Skin epidermis (tissue), 12 donors: ENCODE measurements around the gene HDAC6.

Source experiments
- H3K27ac ChIP-seq, 21 experiments: fragments of 200-600 bp; sonication (generic) in 11 of 21; one replicate each; pipeline ENCODE4 v1.5.0; 2020; ENCODE audit warnings: mild to moderate bottlenecking in 3 of 21, inconsistent platforms in 2 of 21, moderate library complexity in 2 of 21
- H3K4me3 ChIP-seq, 7 experiments: fragments of 200-600 bp; sonication (generic) in 2 of 7; one replicate each; pipeline ENCODE4 v1.5.0; 2020; ENCODE audit warnings: inconsistent platforms in 2 of 7, mild to moderate bottlenecking in 2 of 7, moderate library complexity in 1 of 7

HDAC6 gene

DNA sequence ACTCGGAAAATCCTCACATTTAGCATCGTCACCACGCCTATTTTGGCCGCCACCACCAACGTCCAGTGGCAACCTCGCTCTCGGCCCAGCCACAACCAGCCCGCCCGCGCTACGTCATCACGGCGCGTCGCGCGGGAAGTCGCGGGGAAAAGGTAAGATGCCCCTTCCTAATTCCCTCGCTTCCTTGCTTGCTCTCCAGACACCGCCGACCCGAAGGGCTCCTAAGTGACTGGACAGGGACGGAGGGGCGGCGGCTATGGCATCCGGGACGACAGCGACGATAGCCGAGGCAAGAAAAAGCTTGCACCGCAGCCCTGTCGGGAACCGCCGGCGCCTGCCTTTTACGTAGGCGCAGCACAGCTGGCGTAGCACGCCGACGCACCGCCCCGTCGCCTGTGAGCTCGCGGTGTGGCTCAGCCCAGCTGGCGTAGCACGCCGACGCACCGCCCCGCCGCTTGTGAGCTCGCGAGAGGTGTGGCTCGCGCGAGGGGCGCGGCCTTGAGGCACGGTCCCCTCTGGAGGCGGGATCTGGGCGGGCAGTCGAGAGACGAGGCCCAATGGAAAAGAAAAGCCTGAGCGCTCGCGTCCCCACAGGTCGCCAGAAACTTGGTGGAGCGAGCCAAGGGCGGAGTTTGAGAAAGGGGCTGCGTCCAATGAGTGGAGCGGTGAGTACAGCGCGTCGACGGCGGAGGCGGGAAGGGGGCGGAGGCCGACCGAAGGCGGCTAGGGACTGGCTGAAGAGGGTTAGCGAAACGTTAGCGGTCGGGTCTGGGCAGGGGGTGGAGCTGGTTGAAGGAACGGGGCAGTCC, at the start of gene HDAC6:
TSS of gene HDAC6 (plus strand) at position 788 of the 809 bp plus-strand sequence. CDS start 626 bp downstream, outside the sequence.
- Histone ChIP-seq H3K27ac (peak within 1 kb of the TSS; percentile 39 to 96 (median 90)), H3K4me3 (peak within 1 kb of the TSS; percentile 44 to 61 (median 50))

DNA sequence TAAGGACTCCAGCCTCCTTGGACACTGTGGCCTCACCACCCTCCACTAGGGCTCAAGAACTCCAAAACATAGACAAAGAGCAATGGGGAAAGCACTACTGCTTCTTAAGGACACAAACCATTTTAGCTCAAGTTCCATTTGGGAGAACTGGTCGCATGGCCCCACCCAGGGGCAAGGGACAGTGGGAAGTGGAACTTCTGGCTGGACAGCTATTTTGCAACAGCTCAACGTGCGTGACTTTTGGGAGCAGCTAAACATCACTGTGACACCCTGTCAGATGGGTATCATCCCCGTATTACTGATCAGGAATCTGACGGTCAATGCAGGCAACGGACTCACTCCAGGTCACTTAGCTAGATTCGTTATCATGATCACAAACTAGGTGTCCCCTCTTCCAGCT, 49.4 kb upstream of the HDAC6 start:
- H3K27ac ChIP-seq: no peak overlapping the region
- H3K4me3 ChIP-seq: no peak overlapping the region

DNA sequence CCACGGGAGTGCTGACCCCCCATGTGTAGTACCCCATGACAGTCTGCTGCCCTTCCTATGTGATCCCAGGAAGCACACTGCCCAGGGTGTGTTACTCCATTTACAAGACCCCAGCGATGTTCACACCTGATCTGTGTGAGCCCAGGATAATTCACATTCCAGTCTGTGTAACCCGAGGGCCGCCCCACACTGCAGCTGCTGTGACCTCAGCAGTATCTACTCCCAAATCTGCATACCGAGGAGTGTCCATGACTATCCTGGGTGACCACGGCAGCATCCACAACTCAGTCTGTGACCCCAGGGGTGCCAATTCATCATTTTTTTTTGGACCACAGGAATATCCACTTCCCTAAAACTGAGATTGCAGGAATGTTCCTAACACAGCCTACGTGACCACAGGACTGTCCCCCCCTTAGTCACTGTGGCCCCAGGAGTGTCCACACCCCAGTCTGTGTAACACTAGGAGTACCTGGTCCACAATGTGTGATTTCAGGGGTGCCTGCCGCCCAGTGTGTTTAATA, 48.1 kb upstream of the HDAC6 start:
- no peak overlapping the region for H3K4me3 ChIP-seq
- H3K27ac ChIP-seq: no peak overlapping the region

DNA sequence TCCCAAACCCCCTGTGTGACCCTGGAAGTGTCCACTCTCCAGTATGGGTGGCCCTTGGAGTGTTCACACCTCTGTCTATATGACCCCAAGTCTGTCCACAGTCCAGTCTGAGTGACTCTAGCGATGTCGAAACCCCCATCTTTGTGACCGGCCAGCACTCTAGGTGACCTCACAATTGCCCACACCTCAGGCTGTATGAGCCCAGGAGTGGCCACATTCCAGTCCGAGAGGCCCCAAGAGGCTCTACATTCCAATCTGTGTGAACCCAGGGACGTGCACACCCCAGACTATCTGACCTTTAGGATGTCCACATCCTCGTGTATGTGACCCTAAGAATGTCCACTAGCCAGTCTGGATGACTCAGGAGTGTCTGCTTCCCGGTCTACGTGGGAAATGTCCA, 47.6 kb upstream of the HDAC6 start:
- no peak overlapping the region for H3K4me3 ChIP-seq
- no peak overlapping the region for H3K27ac ChIP-seq

DNA sequence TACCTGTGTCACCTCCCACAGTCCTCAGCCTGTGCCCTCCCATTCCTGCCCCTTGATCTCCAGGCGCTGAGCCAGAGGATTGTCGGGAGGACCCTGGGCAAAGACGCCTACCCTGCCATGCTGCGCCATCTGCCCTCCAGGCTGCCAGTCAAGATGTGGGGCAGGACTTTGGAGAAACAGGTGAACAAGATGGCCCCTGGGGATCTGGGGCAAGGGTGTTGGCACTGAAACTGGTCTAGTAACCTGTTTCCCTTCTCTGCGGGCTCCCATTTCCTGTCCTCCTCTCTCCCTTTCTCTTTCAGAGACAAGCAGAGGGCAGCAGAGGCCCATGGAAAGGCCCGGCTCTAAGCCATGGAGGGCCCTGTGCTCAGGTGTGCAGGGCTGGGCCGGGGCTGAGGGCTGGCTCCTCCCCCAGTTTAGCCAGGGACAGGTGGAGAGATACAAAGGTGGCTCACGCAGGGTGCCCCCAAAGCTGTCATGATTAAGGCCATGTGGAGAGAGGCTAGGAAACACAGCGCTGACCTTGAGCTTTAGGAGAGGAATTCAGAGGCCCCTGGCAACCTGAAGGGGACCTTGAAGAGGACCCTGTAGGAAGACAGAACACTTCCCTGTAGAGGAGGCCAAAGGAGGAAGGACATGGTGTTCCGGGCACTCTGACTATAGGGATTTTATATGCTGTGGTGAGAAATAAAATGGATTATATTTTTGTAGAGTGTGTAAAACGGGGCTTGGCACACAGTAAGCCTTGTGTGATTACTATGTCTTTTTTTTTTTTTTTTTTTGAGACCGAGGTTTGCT, 40.0 kb upstream of the HDAC6 start, which contains the start of gene GLOD5:
TSS of gene GLOD5 (plus strand) at position 74 of the 798 bp plus-strand sequence. CDS start at position 118, 44 bp downstream.
- Histone ChIP-seq H3K27ac (no peak within 1 kb of the TSS), H3K4me3 (no peak within 1 kb of the TSS)

DNA sequence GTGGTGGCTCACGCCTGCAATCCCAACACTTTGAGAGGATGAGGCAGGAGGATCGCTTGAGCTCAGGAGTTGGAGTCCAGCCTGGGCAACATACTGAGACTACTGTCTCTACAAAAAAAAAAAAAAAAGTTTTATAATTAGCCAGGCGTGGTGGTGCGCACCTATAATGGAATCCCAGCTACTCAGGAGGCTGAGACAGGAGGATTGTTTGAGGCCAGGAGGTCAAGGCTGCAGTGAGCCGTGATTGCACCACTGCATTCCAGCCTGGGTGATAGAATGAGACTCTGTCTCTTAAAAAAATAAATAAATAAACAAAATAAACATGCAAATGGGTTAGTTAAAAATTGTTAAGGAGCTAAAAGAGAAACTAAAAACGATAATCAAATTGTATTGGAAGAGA, 32.6 kb upstream of the HDAC6 start:
- no peak overlapping the region for H3K27ac ChIP-seq
- H3K4me3 ChIP-seq: no peak overlapping the region

DNA sequence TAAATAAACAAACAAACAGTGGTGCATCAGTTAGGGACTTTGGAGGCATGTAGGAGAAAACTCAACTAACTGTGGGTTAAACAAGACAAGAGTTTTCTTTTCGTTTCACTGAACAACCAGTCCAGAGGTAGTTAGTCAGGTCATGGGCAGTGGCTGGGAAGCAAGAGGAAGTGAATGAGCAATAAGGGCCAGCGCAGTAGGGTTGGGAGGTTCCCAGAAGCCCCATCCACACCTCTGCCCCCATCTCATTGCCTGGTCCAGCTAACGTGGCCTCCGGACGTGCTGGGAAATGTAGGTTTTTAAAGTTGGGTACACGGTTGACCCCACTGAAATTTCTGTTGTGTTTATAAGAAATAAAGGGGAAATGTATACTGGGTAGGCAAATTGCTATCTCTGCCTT, 31.6 kb upstream of the HDAC6 start:
- H3K27ac ChIP-seq: no peak overlapping the region
- no peak overlapping the region for H3K4me3 ChIP-seq

DNA sequence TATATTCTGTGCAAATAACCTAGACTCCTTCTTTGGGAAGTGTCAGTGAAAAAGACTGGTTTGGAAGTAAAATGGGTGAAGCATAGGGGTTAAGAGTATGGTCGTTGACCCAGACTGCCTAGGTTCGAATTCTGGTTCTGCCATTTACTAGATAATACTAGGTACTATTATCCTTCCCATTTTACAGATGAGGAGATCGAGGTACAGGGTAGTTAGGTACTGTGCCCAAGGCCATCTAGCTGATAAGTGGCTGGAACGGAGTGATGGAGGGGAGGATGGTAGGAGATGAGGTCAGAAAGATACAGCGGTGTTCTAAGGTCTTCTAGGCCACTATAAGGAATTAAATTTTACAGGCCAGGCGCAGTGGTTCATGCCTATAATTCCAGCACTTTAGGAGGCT, 29.3 kb upstream of the HDAC6 start:
- Histone ChIP-seq H3K27ac (no peak overlapping the region), H3K4me3 (no peak overlapping the region)

DNA sequence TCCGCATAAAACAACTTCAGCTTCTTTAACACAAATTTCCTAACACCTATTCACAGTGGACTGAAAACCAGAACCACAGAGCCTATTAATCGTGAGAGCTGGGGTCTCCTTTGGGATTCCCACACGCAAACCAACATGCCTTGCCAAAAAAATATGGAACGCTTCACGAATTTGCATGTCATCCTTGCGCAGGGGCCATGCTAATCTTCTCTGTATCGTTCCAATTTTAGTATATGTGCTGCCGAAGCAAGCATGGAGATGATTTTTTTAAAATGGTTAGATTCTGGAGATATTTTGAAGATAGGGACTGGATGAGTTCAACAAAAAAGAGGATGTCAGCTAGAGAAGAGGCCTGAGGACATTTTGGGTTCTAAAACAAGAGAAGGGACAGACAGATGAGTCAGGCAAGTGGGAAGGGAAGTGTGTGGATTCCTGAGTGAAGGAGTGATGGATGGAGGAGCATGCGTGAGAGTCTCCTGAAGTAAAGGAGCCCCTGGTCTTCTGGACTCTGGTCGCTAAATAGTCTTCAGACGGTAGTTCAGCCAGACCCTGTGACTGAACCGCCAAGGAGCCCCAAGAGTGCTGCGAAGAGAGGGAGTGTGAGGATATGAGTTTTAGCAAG, 24.9 kb upstream of the HDAC6 start:
- Histone ChIP-seq H3K4me3 (no peak overlapping the region), H3K27ac (no peak overlapping the region)

DNA sequence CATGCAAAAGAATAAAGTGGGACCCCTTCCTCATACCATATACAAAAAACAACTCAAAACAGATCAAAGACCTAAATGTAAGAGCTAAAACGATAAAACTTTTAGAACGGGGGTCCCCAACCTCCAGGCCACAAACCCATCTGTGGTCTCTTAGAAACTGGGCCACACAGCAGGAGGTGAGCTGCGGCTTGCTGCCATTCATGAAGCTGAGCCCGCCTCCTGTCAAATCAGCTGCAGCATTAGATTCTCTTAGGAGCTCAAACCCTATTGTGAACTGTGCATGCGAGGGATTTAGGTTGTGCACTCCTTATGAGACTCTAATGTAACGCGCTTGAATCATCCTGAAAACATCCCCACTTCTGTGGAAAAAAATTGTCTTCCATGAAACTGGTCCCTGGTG, 22.5 kb upstream of the HDAC6 start:
- H3K4me3 ChIP-seq: no peak overlapping the region
- no peak overlapping the region for H3K27ac ChIP-seq

DNA sequence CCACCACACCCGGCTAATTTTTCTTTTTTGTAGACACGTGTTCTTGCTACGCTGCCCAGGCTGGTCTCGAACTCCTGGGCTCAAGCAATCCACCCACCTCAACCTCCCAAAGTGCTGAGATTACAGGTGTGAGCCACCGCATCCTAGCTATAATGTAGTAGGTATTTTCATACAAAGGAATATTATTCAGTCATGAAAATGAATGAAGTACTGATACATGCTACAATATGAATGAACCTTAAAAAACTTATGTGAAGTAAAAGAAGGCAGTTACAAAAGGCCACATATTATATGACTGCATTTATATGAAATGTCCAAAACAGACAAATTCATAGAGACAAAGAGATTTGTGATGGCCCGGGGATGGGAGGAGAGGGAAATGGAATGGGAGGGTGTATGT, 20.2 kb upstream of the HDAC6 start:
- no peak overlapping the region for H3K4me3 ChIP-seq
- no peak overlapping the region for H3K27ac ChIP-seq

DNA sequence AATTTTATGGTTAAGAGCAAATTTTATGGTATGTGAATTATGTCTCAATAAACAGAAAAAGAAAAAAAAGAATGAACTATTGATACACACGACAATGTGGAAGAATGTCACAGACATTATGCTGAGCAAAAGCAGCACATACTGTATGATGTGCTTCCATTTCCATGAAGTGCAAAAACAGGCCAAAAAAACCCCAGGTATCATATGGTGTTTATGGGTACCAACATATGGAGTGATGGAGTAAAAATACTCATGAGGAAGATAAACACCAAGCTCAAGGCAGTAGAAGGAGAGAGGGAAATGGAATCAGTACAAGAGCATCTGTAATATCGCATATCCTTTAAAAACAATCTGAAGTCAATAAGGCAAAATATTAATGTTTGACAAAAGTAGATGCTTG, 19.7 kb upstream of the HDAC6 start:
- Histone ChIP-seq H3K27ac (no peak overlapping the region), H3K4me3 (no peak overlapping the region)

DNA sequence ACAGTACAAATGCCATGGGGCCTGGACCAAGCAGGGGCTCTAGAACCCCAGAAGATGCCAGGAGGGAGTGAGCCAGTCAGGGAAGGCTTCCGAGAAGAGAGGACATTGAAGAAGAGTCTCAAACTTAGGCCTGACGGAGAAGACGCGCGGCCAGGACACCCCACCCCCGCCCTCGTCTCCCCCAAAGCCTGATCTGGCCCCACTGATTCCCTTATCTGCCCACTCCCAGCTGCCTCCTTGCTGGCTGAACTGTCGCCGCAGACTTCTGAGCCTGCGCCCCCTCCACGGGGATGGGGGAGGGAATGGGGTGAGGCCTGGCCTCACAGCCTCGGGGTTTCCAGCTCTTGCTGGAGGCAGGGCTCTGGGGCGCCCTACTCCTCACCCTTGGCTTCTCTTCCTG, 19.1 kb upstream of the HDAC6 start:
- H3K4me3 ChIP-seq: no peak overlapping the region
- H3K27ac ChIP-seq: no peak overlapping the region

DNA sequence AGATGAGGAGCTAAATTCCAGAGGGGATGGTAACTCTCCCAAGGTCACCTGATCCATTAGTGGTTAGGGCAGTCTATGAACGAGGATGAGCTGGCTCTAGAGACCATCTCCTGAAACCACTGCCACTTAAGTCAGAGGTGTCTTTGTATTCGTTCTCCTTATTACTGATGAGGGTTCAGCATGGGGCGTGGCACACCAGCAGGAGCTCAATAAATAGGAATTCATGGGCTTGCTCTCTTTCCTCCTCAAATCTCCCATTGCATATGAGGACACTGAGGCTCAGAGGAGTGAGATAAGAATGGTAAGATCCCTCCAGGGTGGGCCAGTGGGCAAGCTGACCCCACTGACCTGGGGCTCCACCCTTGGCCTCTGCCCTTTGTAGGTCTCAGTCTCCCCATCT, 17.1 kb upstream of the HDAC6 start:
- H3K4me3 ChIP-seq: no peak overlapping the region

DNA sequence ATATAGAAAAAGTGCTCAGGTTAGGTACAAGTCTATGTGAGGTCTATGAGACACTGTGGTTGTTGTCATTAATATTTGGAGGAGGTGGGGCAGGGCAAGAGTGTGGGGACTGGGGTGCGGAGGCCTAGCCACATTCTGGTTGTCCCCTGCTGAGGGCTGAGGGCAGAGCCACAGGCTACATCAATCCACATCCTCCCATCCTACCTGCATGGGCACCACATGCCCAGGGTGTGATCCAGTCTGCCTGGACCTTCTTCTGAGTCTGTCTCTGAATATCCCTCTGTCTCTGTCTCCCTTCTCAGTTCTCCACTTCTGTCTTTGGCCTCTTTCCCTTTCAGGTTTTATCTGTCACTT, 16.7 kb upstream of the HDAC6 start:
- no peak overlapping the region for H3K4me3 ChIP-seq
- H3K27ac ChIP-seq: no peak overlapping the region

More for the DNA sequence above, 17.1 kb upstream of the HDAC6 start:
- H3K27ac ChIP-seq: no peak overlapping the region

DNA sequence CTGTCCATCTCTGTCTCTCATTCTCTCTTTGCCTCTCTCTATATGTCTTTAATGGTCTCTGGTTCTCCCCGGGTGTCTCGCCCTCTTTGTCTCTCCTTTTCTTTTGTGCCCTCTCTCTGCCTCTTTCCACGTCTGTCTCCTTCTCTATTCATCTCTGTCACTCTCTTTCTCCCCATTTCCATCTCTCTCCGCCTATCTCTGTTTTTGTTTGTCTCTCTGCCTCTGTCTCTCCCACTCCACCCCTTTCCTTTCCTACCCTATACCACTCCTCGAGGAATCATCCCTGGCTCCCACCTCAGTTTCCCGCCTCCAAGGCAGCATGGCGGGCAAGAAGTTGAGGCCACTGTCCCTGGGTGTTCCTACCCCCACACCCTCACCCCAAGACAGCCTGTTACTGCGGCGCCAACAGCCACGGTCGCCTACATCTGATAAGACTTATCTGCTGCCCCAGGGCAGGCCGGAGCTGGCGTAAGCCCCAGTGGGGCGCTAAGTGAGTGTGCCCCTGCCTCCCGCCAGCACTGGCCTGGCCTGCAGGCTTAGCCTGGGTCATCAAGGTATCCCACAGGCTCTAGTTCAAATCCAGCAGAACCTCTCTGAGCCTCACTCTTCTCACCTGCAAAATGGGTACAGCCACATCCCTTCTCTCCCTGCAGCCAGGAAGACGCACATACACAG, 16.2 kb upstream of the HDAC6 start:
- Histone ChIP-seq H3K4me3 (no peak overlapping the region), H3K27ac (no peak overlapping the region)

DNA sequence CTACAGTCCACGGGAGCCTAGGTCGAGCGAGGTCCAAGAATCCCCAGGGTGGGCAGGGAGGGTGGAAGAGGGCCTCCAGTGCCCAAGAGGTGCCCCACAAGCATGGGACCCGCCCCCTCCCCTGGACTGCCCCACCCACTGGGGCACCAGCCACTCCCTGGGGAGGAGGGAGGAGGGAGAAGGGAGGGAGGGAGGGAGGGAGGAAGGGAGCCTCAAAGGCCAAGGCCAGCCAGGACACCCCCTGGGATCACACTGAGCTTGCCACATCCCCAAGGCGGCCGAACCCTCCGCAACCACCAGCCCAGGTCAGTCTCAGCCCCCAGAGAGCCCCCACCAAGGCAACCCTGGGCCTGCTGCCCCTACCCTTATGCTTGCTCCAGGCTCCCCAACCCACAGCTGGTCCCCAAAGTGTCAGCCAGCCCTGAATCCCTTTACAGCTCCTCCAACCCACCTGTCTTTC, 15.5 kb upstream of the HDAC6 start, which contains the start of gene GATA1:
TSS of gene GATA1 (plus strand) at position 250 of the 460 bp plus-strand sequence. CDS start 4,520 bp downstream, outside the sequence.
- Histone ChIP-seq H3K27ac (no peak within 1 kb of the TSS), H3K4me3 (no peak within 1 kb of the TSS)

DNA sequence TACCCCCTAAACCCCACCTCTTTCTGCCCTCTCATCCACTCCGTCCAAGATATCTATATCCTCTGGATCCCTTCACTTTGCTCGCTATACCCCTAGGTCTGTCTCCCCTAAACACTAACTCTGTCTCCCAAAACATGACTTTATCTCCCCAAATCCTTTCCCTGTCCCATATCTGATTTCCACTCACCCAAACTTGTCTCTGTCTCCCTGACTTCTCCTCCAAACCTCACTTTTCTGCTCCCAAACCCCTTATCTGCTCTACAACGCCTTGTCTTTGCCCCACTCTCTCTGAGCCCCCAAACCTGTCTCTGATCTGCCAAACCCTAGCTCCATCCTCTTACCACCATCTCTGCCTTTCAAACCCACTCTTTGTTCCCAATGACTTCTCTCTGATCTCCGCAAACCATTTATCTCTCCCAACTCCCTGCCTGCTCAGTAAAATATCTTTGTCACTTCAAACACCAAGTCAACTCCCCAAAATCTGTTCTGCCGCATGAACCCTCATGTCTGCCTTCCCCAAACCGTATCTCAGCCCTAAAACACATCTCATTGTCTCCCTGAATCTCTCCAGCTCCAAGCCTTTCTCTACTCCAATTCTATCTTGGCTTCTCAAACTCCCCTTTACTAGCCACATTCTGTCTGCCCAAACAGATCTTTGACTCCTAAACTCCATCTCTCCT, 14.9 kb upstream of the HDAC6 start:
- no peak overlapping the region for H3K27ac ChIP-seq
- no peak overlapping the region for H3K4me3 ChIP-seq
